A673 (cell line): ENCODE results near the gene RBMX. TPM values are rescaled to one million over a fixed set of nuclear protein-coding genes. Genes with fewer than 3 reads are reported as not detected.
"Not testable (repeated sequence)": the region's sequence is repeated elsewhere in the genome, so short reads cannot be mapped to it uniquely, and the experiment has no call there.

ENCODE experiments used
- BruUV-seq: library from RNA; stranded (reverse); fragments of 400-500 nt; replicated peaks from 2 replicates; lab custom pipeline; 2021; lab: Mats Ljungman, UMichigan
- CTCF ChIA-PET: fragments of 300-600 bp; sonication (Branson Sonifier 250); formaldehyde crosslinking; loops from one replicate; lab custom pipeline; 2022; ENCODE audit warnings: antibody characterized with exemption; lab: Charles Lee
- POLR2A ChIA-PET: fragments of 300-600 bp; sonication (Branson Sonifier 250); formaldehyde crosslinking; loops from one replicate; lab custom pipeline; 2022; ENCODE audit warnings: antibody characterized with exemption; ENCODE audit not compliant: low non-redundant PET; lab: Charles Lee
- DNase-seq: peaks from one replicate; pipeline ENCODE4 v3.0.0-alpha.2; 2015; ENCODE audit warnings: low spot score
- H3K27ac ChIP-seq: fragments of 200-600 bp; sonication (generic); 2 replicates; pipeline ENCODE4 v1.5.1; 2016; ENCODE audit warnings: mixed run types, low read depth, mild to moderate bottlenecking, mixed read lengths, antibody characterized with exemption, low read length; ENCODE audit not compliant: poor library complexity, severe bottlenecking
- H3K27me3 ChIP-seq: fragments of 200-600 bp; sonication (generic); replicated peaks from 2 replicates; pipeline ENCODE4 v1.6.1; 2017; ENCODE audit warnings: mixed run types, low read depth, mild to moderate bottlenecking, mixed read lengths, antibody characterized with exemption, low read length; ENCODE audit not compliant: insufficient read depth, poor library complexity
- H3K36me3 ChIP-seq: fragments of 200-600 bp; sonication (generic); 2 replicates; pipeline ENCODE4 v1.6.1; 2016; ENCODE audit warnings: mixed run types, mild to moderate bottlenecking, mixed read lengths, antibody characterized with exemption, low read length; ENCODE audit not compliant: insufficient read depth, poor library complexity, severe bottlenecking
- H3K4me1 ChIP-seq: fragments of 200-600 bp; sonication (generic); 2 replicates; pipeline ENCODE4 v1.6.1; 2017; ENCODE audit warnings: mixed run types, mild to moderate bottlenecking, mixed read lengths, antibody characterized with exemption, low read length; ENCODE audit not compliant: insufficient read depth, poor library complexity, severe bottlenecking
- H3K4me3 ChIP-seq: fragments of 200-600 bp; sonication (generic); 2 replicates; pipeline ENCODE4 v1.5.1; 2016; ENCODE audit warnings: low read depth, mixed run types, mild to moderate bottlenecking, mixed read lengths, low read length; ENCODE audit not compliant: poor library complexity, severe bottlenecking
- H3K9me3 ChIP-seq: fragments of 200-600 bp; sonication (generic); 2 replicates; pipeline ENCODE4 v1.6.1; 2016; ENCODE audit warnings: mixed run types, low read depth, mild to moderate bottlenecking, mixed read lengths, antibody characterized with exemption, low read length; ENCODE audit not compliant: poor library complexity, severe bottlenecking
- EZH2 ChIP-seq: fragments of 200-600 bp; sonication (generic); IDR thresholded peaks from 2 replicates; pipeline ENCODE4 v1.6.1; 2017; ENCODE audit warnings: borderline replicate concordance, low read depth, mild to moderate bottlenecking, mixed read lengths, antibody characterized with exemption, low read length; ENCODE audit not compliant: poor library complexity, severe bottlenecking
- intact Hi-C: fragments of 100-400 bp; cut with micrococcal nuclease; formaldehyde crosslinking; loops from one replicate; pipeline ENCODE4 v1.10.0; 2022; ENCODE audit not compliant: unreplicated experiment
- total RNA-seq: library from RNA; stranded (reverse); gene quantifications from 2 replicates; pipeline ENCODE4 v1.2.3, GENCODE V29; 2021
- TF ChIP-seq, protein P1 (sequence below): fragments of 300-800, 200-600 bp; sonication (generic); conservative IDR thresholded peaks from 2 replicates; pipeline ENCODE4 v1.5.1; 2017; ENCODE audit warnings: low read depth, mild to moderate bottlenecking, antibody characterized with exemption, low read length, moderate library complexity, mixed read lengths

Gene RBMX
- total RNA-seq, 1 experiment from 2014 or later: 432 TPM

DNA sequence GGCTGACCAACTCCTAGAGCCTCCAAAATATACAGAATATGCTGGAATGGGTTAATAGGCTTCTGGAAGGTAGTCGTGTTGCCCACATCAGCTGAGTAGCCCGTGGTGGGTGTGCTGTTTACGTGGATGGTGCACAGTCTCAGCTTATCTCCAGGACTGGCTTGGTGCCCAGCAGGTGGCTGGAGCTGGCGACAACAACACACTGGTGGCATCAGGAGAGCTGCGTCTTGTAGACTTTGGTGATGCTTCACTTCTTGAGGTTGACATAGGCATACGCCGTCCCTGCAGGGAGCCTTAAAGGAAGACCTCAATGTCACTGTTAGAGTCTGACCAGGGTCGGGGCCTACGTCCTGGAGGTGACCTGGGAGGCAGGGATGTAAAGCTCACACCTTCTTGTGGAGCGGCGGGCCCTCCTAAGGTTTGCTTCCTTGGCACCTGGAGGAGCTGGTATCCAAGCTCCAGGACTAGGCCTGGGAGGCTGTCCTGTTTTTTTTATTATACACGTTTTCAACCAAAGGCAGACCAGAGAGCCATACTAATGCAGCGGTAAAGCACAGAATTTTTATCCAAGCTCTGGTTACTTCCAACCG, 26.5 kb upstream of the RBMX start:
- Histone ChIP-seq H3K27ac (no peak overlapping the region), H3K4me1 (peaks cover 5% of the 10 kb centered on the region), H3K36me3 (no peaks in the 10 kb centered on the region), H3K9me3 (no peaks in the 10 kb centered on the region), H3K4me3 (no peak overlapping the region), H3K27me3 (no peaks in the 10 kb centered on the region)
- CTCF ChIA-PET: no interaction called here
- DNase-seq: no peak
- intact Hi-C loops: no loop called here
- no TSS peak for BruUV-seq
- POLR2A ChIA-PET: no interaction called here
- TF ChIP-seq, protein P1, sequence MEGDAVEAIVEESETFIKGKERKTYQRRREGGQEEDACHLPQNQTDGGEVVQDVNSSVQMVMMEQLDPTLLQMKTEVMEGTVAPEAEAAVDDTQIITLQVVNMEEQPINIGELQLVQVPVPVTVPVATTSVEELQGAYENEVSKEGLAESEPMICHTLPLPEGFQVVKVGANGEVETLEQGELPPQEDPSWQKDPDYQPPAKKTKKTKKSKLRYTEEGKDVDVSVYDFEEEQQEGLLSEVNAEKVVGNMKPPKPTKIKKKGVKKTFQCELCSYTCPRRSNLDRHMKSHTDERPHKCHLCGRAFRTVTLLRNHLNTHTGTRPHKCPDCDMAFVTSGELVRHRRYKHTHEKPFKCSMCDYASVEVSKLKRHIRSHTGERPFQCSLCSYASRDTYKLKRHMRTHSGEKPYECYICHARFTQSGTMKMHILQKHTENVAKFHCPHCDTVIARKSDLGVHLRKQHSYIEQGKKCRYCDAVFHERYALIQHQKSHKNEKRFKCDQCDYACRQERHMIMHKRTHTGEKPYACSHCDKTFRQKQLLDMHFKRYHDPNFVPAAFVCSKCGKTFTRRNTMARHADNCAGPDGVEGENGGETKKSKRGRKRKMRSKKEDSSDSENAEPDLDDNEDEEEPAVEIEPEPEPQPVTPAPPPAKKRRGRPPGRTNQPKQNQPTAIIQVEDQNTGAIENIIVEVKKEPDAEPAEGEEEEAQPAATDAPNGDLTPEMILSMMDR: no peak
- no peak for TF ChIP-seq EZH2

DNA sequence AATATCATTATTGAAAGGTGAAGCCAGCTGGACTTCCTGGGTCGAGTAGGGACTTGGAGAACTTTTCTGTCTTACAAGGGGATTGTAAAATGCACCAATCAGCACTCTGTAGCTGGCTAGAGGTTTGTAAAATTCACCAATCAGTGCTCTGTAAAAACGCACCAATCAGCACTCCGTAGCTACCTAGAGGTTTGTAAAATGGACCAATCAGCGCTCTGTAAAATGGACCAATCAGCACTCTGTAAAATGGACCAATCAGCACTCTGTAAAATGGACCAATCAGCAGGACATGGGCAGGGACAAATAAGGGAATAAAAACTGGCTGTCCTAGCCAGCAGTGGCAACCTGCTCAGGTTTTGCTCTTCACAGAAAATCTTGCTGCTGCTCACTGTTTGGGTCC, 23.5 kb upstream of the RBMX start:
- H3K27me3 ChIP-seq, H3K9me3 ChIP-seq, intact Hi-C loops, H3K36me3 ChIP-seq, BruUV-seq, POLR2A ChIA-PET, H3K27ac ChIP-seq, H3K4me3 ChIP-seq, CTCF ChIA-PET, H3K4me1 ChIP-seq, DNase-seq: not testable (repeated sequence)

DNA sequence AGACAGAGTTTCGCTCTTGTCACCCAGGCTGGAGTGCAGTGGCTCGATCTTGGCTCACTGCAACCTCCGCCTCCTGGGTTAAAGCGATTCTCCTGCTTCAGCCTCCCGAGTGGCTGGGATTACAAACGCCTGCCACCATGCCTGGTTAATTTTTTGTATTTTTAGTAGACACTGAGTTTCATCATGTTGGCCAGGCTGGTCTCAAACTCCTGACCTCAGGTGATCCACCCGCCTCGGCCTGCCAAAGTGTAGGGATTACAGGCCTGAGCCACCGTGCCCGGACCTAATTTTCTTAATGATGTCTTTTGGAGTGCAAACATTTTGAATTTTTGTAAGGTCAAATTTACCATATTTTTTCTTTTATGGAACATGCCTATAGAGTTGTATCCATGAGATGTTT, 19.5 kb upstream of the RBMX start:
- H3K4me3 ChIP-seq, H3K4me1 ChIP-seq, H3K9me3 ChIP-seq, CTCF ChIA-PET, DNase-seq, intact Hi-C loops, BruUV-seq, H3K36me3 ChIP-seq, H3K27me3 ChIP-seq, H3K27ac ChIP-seq: not testable (repeated sequence)
- POLR2A ChIA-PET: interaction anchor here (0.6 kb wide), 1 partner anchor 31 kb away, joined by 3 read pairs; no protein-coding TSS in a partner anchor

DNA sequence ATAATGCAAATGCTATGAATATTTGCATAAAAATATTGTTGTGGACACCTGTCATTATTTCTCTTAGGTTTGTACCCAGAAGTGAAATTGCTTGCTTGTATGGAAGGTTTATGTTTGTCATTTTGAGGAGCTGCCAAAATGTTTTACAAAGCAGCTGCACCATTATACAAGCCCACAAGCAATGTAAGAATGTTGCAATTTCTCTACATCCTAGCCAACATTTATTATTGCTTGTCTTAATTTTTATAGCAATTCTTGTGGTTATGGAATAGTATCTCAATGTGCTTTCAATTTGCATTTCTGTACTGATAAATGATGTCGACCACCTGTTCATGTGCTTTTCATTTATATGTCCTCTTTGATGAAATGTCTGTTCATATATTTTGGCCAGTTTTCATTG, 18.7 kb upstream of the RBMX start:
- H3K27me3 ChIP-seq: no peaks in the 10 kb centered on the region
- intact Hi-C loops: no loop called here
- no TSS peak for BruUV-seq
- ChIA-PET CTCF (no interaction called here), POLR2A (no interaction called here)
- H3K4me3 ChIP-seq: no peak overlapping the region
- peaks cover 4% of the 10 kb centered on the region for H3K4me1 ChIP-seq
- H3K9me3 ChIP-seq: no peaks in the 10 kb centered on the region
- TF ChIP-seq, protein P1: no peak
- TF ChIP-seq EZH2: no peak
- H3K27ac ChIP-seq: no peak overlapping the region
- no peaks in the 10 kb centered on the region for H3K36me3 ChIP-seq
- no peak for DNase-seq

DNA sequence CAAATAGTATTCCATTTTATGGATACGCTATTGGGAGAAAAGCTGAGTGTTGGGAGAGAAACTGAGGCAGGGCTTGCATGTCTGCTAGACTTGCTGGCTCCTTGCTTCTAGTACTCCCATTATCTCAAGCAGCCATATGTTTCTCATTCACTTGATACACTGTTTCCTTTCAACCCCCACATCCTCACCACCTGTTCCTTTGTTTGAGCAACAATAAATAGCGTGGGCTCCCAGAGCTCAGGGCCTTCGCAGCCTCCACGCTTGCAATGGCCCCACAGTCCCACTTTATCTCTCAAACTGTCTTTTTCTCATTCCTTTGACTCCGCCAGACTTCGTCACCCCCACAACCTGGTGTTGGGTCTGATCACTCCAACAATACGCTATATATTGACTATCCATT, 18.2 kb upstream of the RBMX start:
- H3K9me3 ChIP-seq, intact Hi-C loops, CTCF ChIA-PET, BruUV-seq, POLR2A ChIA-PET, DNase-seq, H3K4me3 ChIP-seq, H3K27me3 ChIP-seq, H3K4me1 ChIP-seq, H3K27ac ChIP-seq, H3K36me3 ChIP-seq: not testable (repeated sequence)
